Suprapubic skin (tissue), 3 donors: Measurements from ENCODE around the gene PACSIN2.

Source experiments
- EP300 ChIP-seq: sonication (generic); formaldehyde crosslinking; IDR thresholded peaks from one replicate; pipeline ENCODE4 v1.6.1; 2017; ENCODE audit warnings: antibody characterized with exemption
- POLR2A ChIP-seq, 2 donors: fragments of 450-650 bp; IDR thresholded peaks; one replicate each; pipeline ENCODE4 v1.6.1; 2017; ENCODE audit warnings: antibody characterized with exemption in 2 of 2, mild to moderate bottlenecking in 2 of 2, moderate library complexity in 2 of 2
- TF ChIP-seq, protein P1 (sequence below), 2 donors: fragments of 200-600 bp in 1 of 2; fragments of 450-650 bp in 1 of 2; sonication (generic) in 1 of 2; IDR thresholded peaks; one replicate each; pipeline ENCODE4 v1.5.1; 2016 to 2019; ENCODE audit warnings: antibody characterized with exemption in 2 of 2, mild to moderate bottlenecking in 1 of 2, moderate library complexity in 1 of 2

DNA sequence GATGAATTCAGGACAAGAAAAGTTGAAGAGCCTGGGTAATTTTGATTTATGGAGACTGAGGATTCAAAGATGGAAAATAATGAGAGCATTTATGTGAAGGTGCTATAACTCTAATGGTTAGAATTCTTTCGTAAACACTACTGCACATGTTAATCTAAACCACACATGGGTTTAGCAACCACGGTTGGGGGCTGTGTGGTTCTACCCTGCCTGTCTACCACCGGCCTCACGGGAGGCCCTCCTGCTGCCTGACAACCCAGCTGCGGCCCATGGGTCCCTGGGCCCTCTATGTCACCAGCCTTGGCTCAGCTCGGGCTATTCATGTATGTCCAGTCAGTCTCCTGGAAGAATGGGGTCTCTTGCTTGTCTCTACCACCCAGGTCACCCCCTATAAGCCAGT lies 89.4 kb downstream of the PACSIN2 start:
- TF ChIP-seq, protein P1, sequence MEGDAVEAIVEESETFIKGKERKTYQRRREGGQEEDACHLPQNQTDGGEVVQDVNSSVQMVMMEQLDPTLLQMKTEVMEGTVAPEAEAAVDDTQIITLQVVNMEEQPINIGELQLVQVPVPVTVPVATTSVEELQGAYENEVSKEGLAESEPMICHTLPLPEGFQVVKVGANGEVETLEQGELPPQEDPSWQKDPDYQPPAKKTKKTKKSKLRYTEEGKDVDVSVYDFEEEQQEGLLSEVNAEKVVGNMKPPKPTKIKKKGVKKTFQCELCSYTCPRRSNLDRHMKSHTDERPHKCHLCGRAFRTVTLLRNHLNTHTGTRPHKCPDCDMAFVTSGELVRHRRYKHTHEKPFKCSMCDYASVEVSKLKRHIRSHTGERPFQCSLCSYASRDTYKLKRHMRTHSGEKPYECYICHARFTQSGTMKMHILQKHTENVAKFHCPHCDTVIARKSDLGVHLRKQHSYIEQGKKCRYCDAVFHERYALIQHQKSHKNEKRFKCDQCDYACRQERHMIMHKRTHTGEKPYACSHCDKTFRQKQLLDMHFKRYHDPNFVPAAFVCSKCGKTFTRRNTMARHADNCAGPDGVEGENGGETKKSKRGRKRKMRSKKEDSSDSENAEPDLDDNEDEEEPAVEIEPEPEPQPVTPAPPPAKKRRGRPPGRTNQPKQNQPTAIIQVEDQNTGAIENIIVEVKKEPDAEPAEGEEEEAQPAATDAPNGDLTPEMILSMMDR (IDR thresholded peaks at IDR 0.05): no peak
- no peak for TF ChIP-seq EP300
- TF ChIP-seq POLR2A (IDR thresholded peaks at IDR 0.05): no peak
